Smooth muscle cell (in vitro differentiated cells): Measurements from ENCODE around the gene SLC43A3. TPM values are rescaled to one million over a fixed set of nuclear protein-coding genes. Genes with fewer than 3 reads are reported as not detected.

Experiments
- DNase-seq: peaks from one replicate; lab custom pipeline; 2025; ENCODE audit not compliant: unreplicated experiment; lab: John Stamatoyannopoulos, UW
- H2AFZ ChIP-seq: fragments of 200-600 bp; sonication (generic); 2 replicates; pipeline ENCODE4 v1.6.0; 2016; ENCODE audit warnings: antibody characterized with exemption, low read depth, mild to moderate bottlenecking
- H3F3A ChIP-seq: fragments of 200-600 bp; sonication (generic); 2 replicates; pipeline ENCODE4 v1.6.0; 2017; ENCODE audit warnings: antibody characterized with exemption, low read depth
- H3K27ac ChIP-seq: fragments of 200-600 bp; sonication (generic); 2 replicates; pipeline ENCODE4 v1.5.1; 2016; ENCODE audit warnings: low read depth, mild to moderate bottlenecking
- H3K27me3 ChIP-seq: fragments of 200-600 bp; sonication (generic); 2 replicates; pipeline ENCODE4 v1.6.1; 2016; ENCODE audit warnings: low read depth, mild to moderate bottlenecking
- H3K36me3 ChIP-seq: fragments of 200-600 bp; sonication (generic); 2 replicates; pipeline ENCODE4 v1.5.1; 2016; ENCODE audit warnings: low read depth
- H3K4me1 ChIP-seq: fragments of 200-600 bp; sonication (generic); 2 replicates; pipeline ENCODE4 v1.5.1; 2016; ENCODE audit warnings: low read depth
- H3K4me2 ChIP-seq: fragments of 200-600 bp; sonication (generic); 2 replicates; pipeline ENCODE4 v1.6.0; 2016; ENCODE audit warnings: mild to moderate bottlenecking
- H3K4me3 ChIP-seq: fragments of 200-600 bp; sonication (generic); 2 replicates; pipeline ENCODE4 v1.5.1; 2016; ENCODE audit warnings: mild to moderate bottlenecking
- H3K79me2 ChIP-seq: fragments of 200-600 bp; sonication (generic); 2 replicates; pipeline ENCODE4 v1.6.0; 2016; ENCODE audit warnings: low read depth, mild to moderate bottlenecking
- H3K9ac ChIP-seq: fragments of 200-600 bp; sonication (generic); 2 replicates; pipeline ENCODE4 v1.6.0; 2016; ENCODE audit warnings: low read depth
- H3K9me3 ChIP-seq: fragments of 200-600 bp; sonication (generic); replicated peaks from 2 replicates; pipeline ENCODE4 v1.5.1; 2016; ENCODE audit warnings: low read depth
- H4K20me1 ChIP-seq: fragments of 200-600 bp; sonication (generic); 2 replicates; pipeline ENCODE4 v1.6.0; 2016; ENCODE audit warnings: low read depth
- WGBS: methylation state at CpG from one replicate; pipeline ENCODE4 v1.1.7; 2016; ENCODE audit warnings: low lambda C conversion rate; 5-methylcytosine and 5-hydroxymethylcytosine counted together
- polyA plus RNA-seq: library from polyadenylated mRNA; unstranded; fragments of >200 nt; fragmentation: Nextera tagmentation; extraction: Ambion mirVana; gene quantifications from 2 replicates; pipeline ENCODE4 v1.2.1, GENCODE V29; 2016
- total RNA-seq: library from RNA; depleted of rRNA; stranded (reverse); fragments of >200 nt; gene quantifications from 2 replicates; pipeline ENCODE4 v1.2.3, GENCODE V29; 2014
- TF ChIP-seq, protein P1 (sequence below): fragments of 200-600 bp; sonication (generic); IDR thresholded peaks from 2 replicates; pipeline ENCODE4 v1.5.1; 2017; ENCODE audit warnings: borderline replicate concordance, mild to moderate bottlenecking, antibody characterized with exemption; ENCODE audit not compliant: insufficient read depth, poor library complexity, severe bottlenecking

Gene SLC43A3
- total and polyA plus RNA-seq, 2 experiments from 2014 or later = 9.3 to 12.8 TPM

DNA sequence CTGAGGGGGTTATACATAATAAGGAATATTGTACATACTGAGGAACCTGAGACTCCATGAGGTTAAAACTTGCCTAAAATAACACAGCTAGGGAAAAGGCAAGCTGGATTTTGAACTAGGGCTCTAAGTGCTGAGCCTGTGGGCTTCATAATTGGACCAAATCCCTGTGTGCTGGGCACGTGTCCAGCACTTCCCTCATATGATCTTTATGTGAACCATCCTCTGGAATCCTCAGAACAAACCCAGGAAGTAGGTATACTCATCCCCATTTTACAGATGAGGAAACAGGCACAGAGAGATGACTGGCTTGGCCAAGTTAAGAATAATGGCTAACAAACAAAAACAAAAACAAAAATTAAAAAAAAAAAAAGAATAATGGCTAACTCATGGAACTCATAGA is 48.3 kb upstream of the SLC43A3 start:
- no peak overlapping the region for H3K9ac ChIP-seq

GRCh38 chr11:57474803-57475115 is 47.8 kb upstream of the SLC43A3 start:
- Histone ChIP-seq H3F3A (no peaks in the 10 kb centered on the region), H3K4me2 (no peak overlapping the region), H3K27me3 (peaks cover 96% of the 10 kb centered on the region), H3K9me3 (no peaks in the 10 kb centered on the region), H3K27ac (no peak overlapping the region), H3K9ac (no peak overlapping the region), H3K79me2 (no peaks in the 10 kb centered on the region), H4K20me1 (no peaks in the 10 kb centered on the region), H3K36me3 (no peaks in the 10 kb centered on the region), H3K4me3 (no peak overlapping the region), H2AFZ (no peak overlapping the region), H3K4me1 (peaks cover 4% of the 10 kb centered on the region)
- 75% methylated on average over 5 of the region's 5 CpGs for WGBS
- TF ChIP-seq, protein P1, sequence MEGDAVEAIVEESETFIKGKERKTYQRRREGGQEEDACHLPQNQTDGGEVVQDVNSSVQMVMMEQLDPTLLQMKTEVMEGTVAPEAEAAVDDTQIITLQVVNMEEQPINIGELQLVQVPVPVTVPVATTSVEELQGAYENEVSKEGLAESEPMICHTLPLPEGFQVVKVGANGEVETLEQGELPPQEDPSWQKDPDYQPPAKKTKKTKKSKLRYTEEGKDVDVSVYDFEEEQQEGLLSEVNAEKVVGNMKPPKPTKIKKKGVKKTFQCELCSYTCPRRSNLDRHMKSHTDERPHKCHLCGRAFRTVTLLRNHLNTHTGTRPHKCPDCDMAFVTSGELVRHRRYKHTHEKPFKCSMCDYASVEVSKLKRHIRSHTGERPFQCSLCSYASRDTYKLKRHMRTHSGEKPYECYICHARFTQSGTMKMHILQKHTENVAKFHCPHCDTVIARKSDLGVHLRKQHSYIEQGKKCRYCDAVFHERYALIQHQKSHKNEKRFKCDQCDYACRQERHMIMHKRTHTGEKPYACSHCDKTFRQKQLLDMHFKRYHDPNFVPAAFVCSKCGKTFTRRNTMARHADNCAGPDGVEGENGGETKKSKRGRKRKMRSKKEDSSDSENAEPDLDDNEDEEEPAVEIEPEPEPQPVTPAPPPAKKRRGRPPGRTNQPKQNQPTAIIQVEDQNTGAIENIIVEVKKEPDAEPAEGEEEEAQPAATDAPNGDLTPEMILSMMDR = no peak
- no peak for DNase-seq

More for the DNA sequence above, 48.3 kb upstream of the SLC43A3 start:
- TF ChIP-seq, protein P1 = no peak
- H3F3A ChIP-seq = no peaks in the 10 kb centered on the region
- no peak for DNase-seq
- H3K9me3 ChIP-seq = no peaks in the 10 kb centered on the region
- no peak overlapping the region for H3K4me3 ChIP-seq
- peaks cover 96% of the 10 kb centered on the region for H3K27me3 ChIP-seq
- H3K79me2 ChIP-seq = no peaks in the 10 kb centered on the region
- H3K4me1 ChIP-seq = peaks cover 4% of the 10 kb centered on the region
- no peak overlapping the region for H3K27ac ChIP-seq
- no peaks in the 10 kb centered on the region for H4K20me1 ChIP-seq
- no peak overlapping the region for H2AFZ ChIP-seq
- H3K36me3 ChIP-seq = no peaks in the 10 kb centered on the region
- no peak overlapping the region for H3K4me2 ChIP-seq
- 56% methylated on average over 1 of the region's 1 CpG for WGBS

GRCh38 chr11:57474017-57474802 is 47.3 kb upstream of the SLC43A3 start:
- TF ChIP-seq, protein P1 = no peak
- Histone ChIP-seq H3K27me3 (peaks cover 96% of the 10 kb centered on the region), H3K27ac (no peak overlapping the region), H3K9ac (no peak overlapping the region), H3K79me2 (no peaks in the 10 kb centered on the region), H3K36me3 (no peaks in the 10 kb centered on the region), H3F3A (no peaks in the 10 kb centered on the region), H3K9me3 (no peaks in the 10 kb centered on the region), H3K4me1 (peaks cover 4% of the 10 kb centered on the region), H3K4me2 (no peak overlapping the region), H3K4me3 (no peak overlapping the region), H2AFZ (no peak overlapping the region), H4K20me1 (no peaks in the 10 kb centered on the region)
- no peak for DNase-seq
- 67% methylated on average over 9 of the region's 9 CpGs for WGBS

DNA sequence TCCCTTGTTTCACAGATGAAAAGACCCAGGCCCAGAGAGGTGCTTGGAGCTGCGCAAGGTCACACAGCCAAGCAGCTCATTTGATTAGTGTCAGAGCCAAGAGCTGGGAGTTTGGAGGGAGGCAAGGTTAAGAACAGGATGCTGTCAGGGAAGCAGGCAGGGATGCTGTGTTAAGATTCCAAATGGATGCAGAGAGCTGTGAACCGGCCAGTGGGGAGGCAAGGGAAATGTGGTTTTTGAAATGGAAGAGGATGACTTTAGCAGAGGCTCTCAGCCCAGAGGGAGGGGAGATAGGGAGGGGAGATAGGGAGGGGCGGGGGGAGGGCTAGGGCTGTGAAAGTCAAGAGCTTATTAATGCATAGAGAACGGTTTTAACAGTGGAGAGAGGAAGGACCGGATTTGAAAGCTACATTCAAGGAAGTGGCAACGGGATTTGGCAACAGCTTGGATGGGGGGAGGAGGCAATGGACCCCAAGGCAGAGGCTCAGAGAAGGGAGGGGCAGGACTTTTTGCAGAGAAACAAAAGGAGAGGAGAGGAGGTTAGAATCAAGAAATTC is 46.4 kb upstream of the SLC43A3 start:
- no peaks in the 10 kb centered on the region for H4K20me1 ChIP-seq
- 49% methylated on average over 5 of the region's 6 CpGs for whole genome bisulfite sequencing
- H2AFZ ChIP-seq = no peak overlapping the region
- no peak for DNase-seq
- TF ChIP-seq, protein P1 = no peak
- peaks cover 4% of the 10 kb centered on the region for H3K4me1 ChIP-seq
- no peaks in the 10 kb centered on the region for H3F3A ChIP-seq
- peaks cover 97% of the 10 kb centered on the region for H3K27me3 ChIP-seq
- no peaks in the 10 kb centered on the region for H3K9me3 ChIP-seq
- no peak overlapping the region for H3K4me2 ChIP-seq
- H3K4me3 ChIP-seq = no peak overlapping the region
- no peaks in the 10 kb centered on the region for H3K36me3 ChIP-seq
- H3K79me2 ChIP-seq = no peaks in the 10 kb centered on the region
- no peak overlapping the region for H3K9ac ChIP-seq
- no peak overlapping the region for H3K27ac ChIP-seq
